Neuronal stem cell (in vitro differentiated cells): ENCODE measurements around the gene ADM2.
A peak's percentile ranks its signal among the peaks of the same experiment; 100 is the strongest.

Experiments
- DNase-seq: peaks from one replicate; pipeline ENCODE4 v3.0.0-alpha.2; 2013; ENCODE audit warnings: low spot score
- H2AFZ ChIP-seq: one replicate; pipeline ENCODE4 v1.6.1; 2013; ENCODE audit warnings: mild to moderate bottlenecking, low read length, inconsistent platforms
- H2AK5ac ChIP-seq: 2 replicates; pipeline ENCODE4 v1.6.1; 2013; ENCODE audit warnings: low read depth, mild to moderate bottlenecking, inconsistent platforms, low read length, moderate library complexity, mixed read lengths
- H2BK120ac ChIP-seq: 2 replicates; pipeline ENCODE4 v1.6.1; 2013; ENCODE audit warnings: low read depth, mild to moderate bottlenecking, inconsistent platforms, low read length, moderate library complexity, mixed read lengths
- H2BK12ac ChIP-seq: one replicate; pipeline ENCODE4 v1.6.1; 2013; ENCODE audit warnings: low read length, inconsistent platforms
- H2BK15ac ChIP-seq: 2 replicates; pipeline ENCODE4 v1.6.1; 2013; ENCODE audit warnings: mild to moderate bottlenecking, low read length, inconsistent platforms, mixed read lengths
- H2BK5ac ChIP-seq: one replicate; pipeline ENCODE4 v1.6.1; 2013; ENCODE audit warnings: inconsistent platforms, mild to moderate bottlenecking, low read length, moderate library complexity
- H3K14ac ChIP-seq: one replicate; pipeline ENCODE4 v1.6.1; 2013; ENCODE audit warnings: low read length, inconsistent platforms
- H3K18ac ChIP-seq: 2 replicates; pipeline ENCODE4 v1.6.1; 2013; ENCODE audit warnings: low read length, inconsistent platforms
- H3K23ac ChIP-seq: 2 replicates; pipeline ENCODE4 v1.6.1; 2013; ENCODE audit warnings: low read depth, mild to moderate bottlenecking, mixed read lengths, low read length, inconsistent platforms; ENCODE audit not compliant: poor library complexity
- H3K27ac ChIP-seq: replicated peaks from 3 replicates; pipeline ENCODE4 v1.5.1; 2013; ENCODE audit warnings: low read length, inconsistent platforms
- H3K27me3 ChIP-seq, 3 experiments: 2 replicates each; pipeline ENCODE4 v1.6.1; 2013; ENCODE audit warnings: low read length in 3 of 3, mild to moderate bottlenecking in 2 of 3, inconsistent platforms in 1 of 3, low read depth in 1 of 3, mixed read lengths in 1 of 3, moderate library complexity in 1 of 3; ENCODE audit not compliant: control insufficient read depth in 3 of 3, insufficient read depth in 3 of 3
- H3K36me3 ChIP-seq, 2 donors: replicated peaks in 1 of 2; 2 replicates each; pipeline ENCODE4 v1.6.1; 2013; ENCODE audit warnings: low read length in 2 of 2; ENCODE audit not compliant: control insufficient read depth in 2 of 2, insufficient read depth in 2 of 2
- H3K4ac ChIP-seq: 2 replicates; pipeline ENCODE4 v1.6.1; 2013; ENCODE audit warnings: inconsistent platforms, mild to moderate bottlenecking, low read length, moderate library complexity
- H3K4me1 ChIP-seq, 2 donors: 1 replicate in 1 of 2; 2 replicates in 1 of 2; pipeline ENCODE4 v1.6.1; 2013; ENCODE audit warnings: low read length in 2 of 2, low read depth in 1 of 2; ENCODE audit not compliant: control insufficient read depth in 2 of 2, insufficient read depth in 1 of 2
- H3K4me2 ChIP-seq: one replicate; pipeline ENCODE4 v1.6.1; 2013; ENCODE audit warnings: mild to moderate bottlenecking, low read length, inconsistent platforms; ENCODE audit not compliant: insufficient read depth, poor library complexity, severe bottlenecking
- H3K4me3 ChIP-seq, 2 donors: 2 replicates each; pipeline ENCODE4 v1.5.1; 2013; ENCODE audit warnings: low read length in 2 of 2, mild to moderate bottlenecking in 2 of 2, inconsistent platforms in 1 of 2, moderate library complexity in 1 of 2
- H3K79me1 ChIP-seq: one replicate; pipeline ENCODE4 v1.6.1; 2013; ENCODE audit warnings: low read depth, mild to moderate bottlenecking, inconsistent platforms, low read length, moderate library complexity
- H3K9ac ChIP-seq: one replicate; pipeline ENCODE4 v1.6.1; 2013; ENCODE audit warnings: mild to moderate bottlenecking, low read depth, low read length, inconsistent platforms; ENCODE audit not compliant: poor library complexity
- H3K9me3 ChIP-seq, 2 donors: replicated peaks in 1 of 2; 2 replicates each; pipeline versions ENCODE3 to v1.6.1; 2013; ENCODE audit warnings: low read length in 2 of 2, mild to moderate bottlenecking in 2 of 2, inconsistent platforms in 1 of 2, low read depth in 1 of 2, mixed read lengths in 1 of 2, moderate library complexity in 1 of 2; ENCODE audit not compliant: control insufficient read depth in 2 of 2, insufficient read depth in 1 of 2
- H4K8ac ChIP-seq: one replicate; pipeline ENCODE4 v1.6.1; 2013; ENCODE audit warnings: low read depth, mild to moderate bottlenecking, inconsistent platforms, low read length, moderate library complexity
- H4K91ac ChIP-seq: one replicate; pipeline ENCODE4 v1.6.1; 2013; ENCODE audit warnings: low read length, low read depth, mild to moderate bottlenecking, inconsistent platforms; ENCODE audit not compliant: poor library complexity
- WGBS, 2 donors: extraction: QIAGEN DNeasy Blood & Tissue Kit; methylation state at CpG; one replicate each; pipeline ENCODE4 v1.1.7; 2013; ENCODE audit warnings: missing lambda C conversion rate in 2 of 2, mixed read lengths in 1 of 2; ENCODE audit not compliant: insufficient read length in 2 of 2, insufficient replicate concordance in 1 of 2; ENCODE audit errors: extremely low coverage in 2 of 2; 5-methylcytosine and 5-hydroxymethylcytosine counted together

Gene ADM2

GRCh38 chr22:50489363-50490243 lies 8.3 kb downstream of the ADM2 start:
- no peak for DNase-seq
- no peak overlapping the region for H2BK5ac ChIP-seq

GRCh38 chr22:50490531-50491308 lies 9.4 kb downstream of the ADM2 start:
- Histone ChIP-seq H2BK15ac (no peak overlapping the region), H2BK12ac (no peak overlapping the region), H3K9ac (no peak overlapping the region), H2AK5ac (peak overlapping the region; percentile 43), H3K36me3 (no peaks in the 10 kb centered on the region), H3K4me3 (no peak overlapping the region), H3K9me3 (no peaks in the 10 kb centered on the region), H2AFZ (peak overlapping the region; percentile 49), H3K4me2 (no peak overlapping the region), H3K14ac (no peak overlapping the region), H3K23ac (no peak overlapping the region), H2BK120ac (no peak overlapping the region), H3K27ac (no peak overlapping the region), H3K18ac (no peak overlapping the region), H2BK5ac (no peak overlapping the region), H4K91ac (no peak overlapping the region), H3K4ac (no peak overlapping the region), H3K4me1 (no peaks in the 10 kb centered on the region), H3K27me3 (peaks cover 0 to 25% (median 0%) of the 10 kb centered on the region in 3 experiments), H4K8ac (no peak overlapping the region), H3K79me1 (no peaks in the 10 kb centered on the region)
- no CpG with 5 or more reads among the region's 27 CpGs for WGBS, 2 donors
- DNase-seq: no peak

More at GRCh38 chr22:50489363-50490243, 8.3 kb downstream of the ADM2 start:
- H3K27ac ChIP-seq: no peak overlapping the region
- H3K27me3 ChIP-seq: peaks cover 0 to 30% (median 0%) of the 10 kb centered on the region in 3 experiments
- peak overlapping the region; percentile 56 for H3K14ac ChIP-seq
- no peak overlapping the region for H3K23ac ChIP-seq
- H3K4me3 ChIP-seq: no peak overlapping the region
- peak overlapping the region; percentile 76 for H3K18ac ChIP-seq
- H3K79me1 ChIP-seq: no peaks in the 10 kb centered on the region
- H4K91ac ChIP-seq: no peak overlapping the region
- no peak overlapping the region for H2BK12ac ChIP-seq
- no peak overlapping the region for H2BK120ac ChIP-seq
- no peaks in the 10 kb centered on the region for H3K36me3 ChIP-seq
- H2BK15ac ChIP-seq: peak overlapping the region; percentile 75
- no peaks in the 10 kb centered on the region for H3K4me1 ChIP-seq
- no peaks in the 10 kb centered on the region for H3K9me3 ChIP-seq
- no peak overlapping the region for H2AFZ ChIP-seq
- no CpG with 5 or more reads among the region's 31 CpGs for WGBS, 2 donors
- H3K9ac ChIP-seq: peak overlapping the region; percentile 44
- no peak overlapping the region for H4K8ac ChIP-seq
- H2AK5ac ChIP-seq: peak overlapping the region; percentile 94
- H3K4me2 ChIP-seq: no peak overlapping the region
- peak overlapping the region; percentile 23 for H3K4ac ChIP-seq

- Histone ChIP-seq H3K9ac (no peak overlapping the region), H4K91ac (no peak overlapping the region), H3K4ac (no peak overlapping the region), H2BK12ac (no peak overlapping the region), H2BK15ac (no peak overlapping the region), H2AK5ac (no peak overlapping the region), H2BK5ac (no peak overlapping the region), H3K4me2 (no peak overlapping the region), H2AFZ (no peak overlapping the region), H3K18ac (no peak overlapping the region), H3K14ac (no peak overlapping the region), H3K79me1 (no peaks in the 10 kb centered on the region), H3K4me3 (no peak overlapping the region), H3K36me3 (peaks cover 0 to 1% of the 10 kb centered on the region in 2 donors), H4K8ac (no peak overlapping the region), H3K4me1 (no peaks in the 10 kb centered on the region), H2BK120ac (no peak overlapping the region), H3K9me3 (no peaks in the 10 kb centered on the region), H3K27ac (no peak overlapping the region), H3K23ac (no peak overlapping the region), H3K27me3 (no peaks in the 10 kb centered on the region)
- no CpG with 5 or more reads among the region's 6 CpGs for WGBS, 2 donors
- no peak for DNase-seq
Observed at GRCh38 chr22:50497093-50497492, 15.8 kb downstream of the ADM2 start.

GRCh38 chr22:50498322-50498890 lies 17.1 kb downstream of the ADM2 start:
- Histone ChIP-seq H2AK5ac (no peak overlapping the region), H3K4me1 (no peaks in the 10 kb centered on the region), H3K18ac (no peak overlapping the region), H3K79me1 (no peaks in the 10 kb centered on the region), H3K23ac (no peak overlapping the region), H3K27ac (no peak overlapping the region), H3K4me3 (no peak overlapping the region), H2AFZ (peak overlapping the region; percentile 52), H3K27me3 (no peaks in the 10 kb centered on the region), H3K14ac (no peak overlapping the region), H3K4ac (no peak overlapping the region), H4K91ac (no peak overlapping the region), H2BK120ac (no peak overlapping the region), H2BK15ac (no peak overlapping the region), H2BK12ac (no peak overlapping the region), H4K8ac (no peak overlapping the region), H3K9ac (no peak overlapping the region), H2BK5ac (no peak overlapping the region), H3K9me3 (no peaks in the 10 kb centered on the region), H3K36me3 (peaks cover 4 to 14% of the 10 kb centered on the region in 2 donors), H3K4me2 (no peak overlapping the region)
- peak; percentile 59 for DNase-seq
- WGBS, 2 donors: no CpG with 5 or more reads among the region's 13 CpGs
